Fibroblast of lung (primary cell): ENCODE measurements around the gene KIF26B.

Experiments used
- EZH2 ChIP-seq: IDR thresholded peaks from 2 replicates; pipeline ENCODE4 v1.5.1; 2012; ENCODE audit warnings: low read length, control low read depth, mild to moderate bottlenecking; ENCODE audit errors: missing control alignments
- TF ChIP-seq, protein P1 (sequence below), 2 donors: IDR thresholded peaks in 1 of 2; conservative IDR thresholded peaks in 1 of 2; 1 replicate in 1 of 2; 2 replicates in 1 of 2; pipeline ENCODE4 v1.5.1; 2011 to 2012; ENCODE audit warnings: low read length in 2 of 2, control low read depth in 1 of 2, inconsistent platforms in 1 of 2, low read depth in 1 of 2, mild to moderate bottlenecking in 1 of 2

DNA sequence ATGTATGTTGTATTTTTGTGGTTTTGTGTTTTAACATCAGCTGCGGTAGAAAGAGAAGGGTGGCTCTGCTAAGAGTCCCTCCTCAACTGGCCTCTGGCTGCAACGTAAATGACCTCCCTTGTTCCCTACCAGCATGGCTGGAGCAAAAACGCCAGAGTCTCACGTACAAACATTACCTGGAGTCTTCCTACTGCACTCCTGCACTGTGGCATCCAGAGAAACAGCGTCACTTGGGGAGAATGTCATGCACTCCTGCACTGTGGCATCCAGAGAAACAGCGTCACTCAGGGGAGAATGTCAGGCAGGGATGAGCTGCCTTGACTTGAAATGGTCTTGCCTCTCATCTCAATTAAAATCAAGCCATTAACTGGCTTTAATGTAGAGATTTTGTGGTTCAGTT, 314.2 kb downstream of the KIF26B start:
- TF ChIP-seq, protein P1, sequence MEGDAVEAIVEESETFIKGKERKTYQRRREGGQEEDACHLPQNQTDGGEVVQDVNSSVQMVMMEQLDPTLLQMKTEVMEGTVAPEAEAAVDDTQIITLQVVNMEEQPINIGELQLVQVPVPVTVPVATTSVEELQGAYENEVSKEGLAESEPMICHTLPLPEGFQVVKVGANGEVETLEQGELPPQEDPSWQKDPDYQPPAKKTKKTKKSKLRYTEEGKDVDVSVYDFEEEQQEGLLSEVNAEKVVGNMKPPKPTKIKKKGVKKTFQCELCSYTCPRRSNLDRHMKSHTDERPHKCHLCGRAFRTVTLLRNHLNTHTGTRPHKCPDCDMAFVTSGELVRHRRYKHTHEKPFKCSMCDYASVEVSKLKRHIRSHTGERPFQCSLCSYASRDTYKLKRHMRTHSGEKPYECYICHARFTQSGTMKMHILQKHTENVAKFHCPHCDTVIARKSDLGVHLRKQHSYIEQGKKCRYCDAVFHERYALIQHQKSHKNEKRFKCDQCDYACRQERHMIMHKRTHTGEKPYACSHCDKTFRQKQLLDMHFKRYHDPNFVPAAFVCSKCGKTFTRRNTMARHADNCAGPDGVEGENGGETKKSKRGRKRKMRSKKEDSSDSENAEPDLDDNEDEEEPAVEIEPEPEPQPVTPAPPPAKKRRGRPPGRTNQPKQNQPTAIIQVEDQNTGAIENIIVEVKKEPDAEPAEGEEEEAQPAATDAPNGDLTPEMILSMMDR (conservative IDR thresholded peaks at IDR 0.05 in 1 of 2, IDR thresholded peaks at IDR 0.05 in 1 of 2; ENCODE audit: low read depth in 1 of 2, low read length in 2 of 2) = no peak
- no peak for TF ChIP-seq EZH2
